ENCODE data around the gene SDCCAG8.

Gene SDCCAG8

DNA sequence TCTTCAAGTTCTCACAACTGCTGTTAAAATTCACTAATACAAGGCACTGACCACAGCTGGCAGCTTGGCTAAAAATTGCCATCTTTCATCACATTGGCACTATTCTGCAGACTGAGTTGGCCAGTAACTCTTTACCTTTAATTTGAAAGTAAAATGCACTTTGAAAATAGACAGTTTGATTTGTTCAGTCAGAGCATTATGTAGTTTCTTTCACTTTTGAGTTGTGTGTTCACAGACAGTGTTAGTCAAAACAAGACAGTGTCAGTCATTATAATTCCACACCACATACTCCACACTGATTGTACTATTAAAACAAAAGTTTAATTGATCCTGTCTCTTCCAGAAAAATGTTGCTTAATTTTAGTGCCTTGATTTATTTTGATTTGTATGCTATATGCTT, 160.7 kb downstream of the SDCCAG8 start:
- no peak for FAIRE-seq
- DNase-seq (ENCODE audit: low spot score) = no peak

GRCh38 chr1:243420016-243420945, 164.4 kb downstream of the SDCCAG8 start:
- no peak for FAIRE-seq
- no peak for DNase-seq (ENCODE audit: low spot score)

GRCh38 chr1:243420946-243421685, 165.3 kb downstream of the SDCCAG8 start:
- DNase-seq (ENCODE audit: low spot score) = peak; percentile 17
- no peak for FAIRE-seq

DNA sequence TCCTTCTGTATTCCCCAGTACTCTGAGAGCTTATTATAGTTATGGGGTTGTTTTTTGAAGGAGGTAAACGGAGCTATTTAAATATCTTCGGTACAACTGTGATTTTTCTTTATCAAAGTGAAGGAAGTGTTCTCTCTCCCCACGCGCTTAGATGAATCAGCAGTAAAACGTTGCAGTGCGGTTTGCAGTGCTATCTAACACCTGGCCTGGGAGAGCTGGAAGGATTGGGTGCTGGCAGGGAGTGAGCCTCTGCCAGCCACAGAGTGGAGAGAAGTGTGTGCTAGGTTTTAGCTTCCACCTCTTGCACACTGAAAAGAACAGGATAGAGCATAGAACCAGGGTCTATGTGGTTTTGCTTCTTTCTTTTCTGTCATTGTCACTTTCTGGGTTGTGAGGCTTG, 165.9 kb downstream of the SDCCAG8 start:
- peak; percentile 83 for DNase-seq (ENCODE audit: low spot score)

DNA sequence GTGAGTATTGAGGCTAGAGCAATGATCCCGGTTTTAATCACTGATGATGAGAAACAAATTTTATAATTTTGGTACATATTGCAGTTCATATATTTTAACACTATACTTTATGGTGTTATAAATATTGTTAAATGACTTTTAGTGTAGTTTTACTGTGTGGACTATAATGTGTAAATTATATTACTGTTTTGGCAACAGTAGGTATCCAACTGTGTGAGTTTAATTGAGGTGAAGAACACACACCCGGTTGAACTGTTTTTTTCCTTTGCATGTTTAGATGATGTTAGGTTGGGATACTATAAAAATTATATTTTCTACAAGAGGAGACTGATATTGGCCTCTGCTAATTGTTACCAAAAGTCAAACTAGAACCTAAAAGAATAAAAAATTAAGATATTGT, 166.5 kb downstream of the SDCCAG8 start:
- DNase-seq (ENCODE audit: low spot score) = no peak
- no peak for FAIRE-seq

More for the DNA sequence above, 165.9 kb downstream of the SDCCAG8 start:
- FAIRE-seq = no peak

GRCh38 chr1:243428084-243428483, 172.2 kb downstream of the SDCCAG8 start:
- no peak for DNase-seq (ENCODE audit: low spot score)
- FAIRE-seq = no peak

GRCh38 chr1:243428617-243429342, 172.9 kb downstream of the SDCCAG8 start:
- no peak for DNase-seq (ENCODE audit: low spot score)
- FAIRE-seq = no peak

GRCh38 chr1:243431591-243431990, 175.8 kb downstream of the SDCCAG8 start:
- FAIRE-seq = no peak
- DNase-seq (ENCODE audit: low spot score) = no peak

DNA sequence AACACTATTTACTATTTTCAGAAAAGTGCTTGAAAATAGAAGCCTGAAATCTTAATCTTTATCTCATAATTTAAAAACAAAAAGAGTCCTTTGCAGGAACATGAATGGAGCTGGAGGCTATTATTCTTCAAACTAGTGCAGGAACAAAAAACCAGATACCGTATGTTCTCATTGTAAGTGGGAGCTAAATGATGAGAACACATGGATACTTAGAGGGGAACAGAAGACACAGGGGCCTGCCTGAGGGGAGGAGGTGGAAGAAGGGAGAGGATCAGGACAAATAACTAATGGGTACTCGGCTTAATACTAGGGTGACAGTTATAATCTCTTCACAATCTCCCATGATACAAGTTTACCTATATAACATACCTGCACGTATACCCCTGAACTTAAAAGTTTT, 176.3 kb downstream of the SDCCAG8 start:
- FAIRE-seq (no peak), DNase-seq (ENCODE audit: low spot score) (no peak)

GRCh38 chr1:243433737-243434370, 178.0 kb downstream of the SDCCAG8 start:
- DNase-seq (ENCODE audit: low spot score) = no peak
- FAIRE-seq = no peak

- DNase-seq (ENCODE audit: low spot score) (no peak), FAIRE-seq (no peak)
Observed at GRCh38 chr1:243434594-243434993, 178.8 kb downstream of the SDCCAG8 start.

- FAIRE-seq = no peak
Observed at GRCh38 chr1:243435836-243436235, 180.0 kb downstream of the SDCCAG8 start.

GRCh38 chr1:243438146-243438545, 182.3 kb downstream of the SDCCAG8 start:
- FAIRE-seq = no peak

More at GRCh38 chr1:243435836-243436235, 180.0 kb downstream of the SDCCAG8 start:
- DNase-seq (ENCODE audit: low spot score) = no peak

DNA sequence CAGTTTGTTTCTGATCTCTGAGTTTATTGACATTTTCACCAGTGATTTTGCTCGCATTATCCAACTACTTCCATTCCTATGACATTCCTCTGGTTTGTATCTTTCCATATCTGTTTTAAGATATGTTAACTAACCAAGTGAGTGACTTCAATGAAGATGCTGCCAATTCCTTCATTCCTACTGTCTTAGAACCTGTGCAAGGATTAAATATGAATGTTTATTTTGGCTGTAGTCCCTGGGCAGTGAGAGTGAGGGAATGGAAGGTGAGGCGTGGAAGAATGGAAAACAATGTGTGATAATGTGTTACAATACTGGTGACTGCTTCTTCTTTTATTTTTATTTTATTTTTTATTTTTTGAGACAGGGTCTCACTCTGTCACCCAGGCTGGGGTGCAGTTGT, 183.0 kb downstream of the SDCCAG8 start:
- DNase-seq (ENCODE audit: low spot score) (no peak), FAIRE-seq (no peak)

More at GRCh38 chr1:243438146-243438545, 182.3 kb downstream of the SDCCAG8 start:
- no peak for DNase-seq (ENCODE audit: low spot score)

GRCh38 chr1:243440406-243440805, 184.6 kb downstream of the SDCCAG8 start:
- no peak for FAIRE-seq

DNA sequence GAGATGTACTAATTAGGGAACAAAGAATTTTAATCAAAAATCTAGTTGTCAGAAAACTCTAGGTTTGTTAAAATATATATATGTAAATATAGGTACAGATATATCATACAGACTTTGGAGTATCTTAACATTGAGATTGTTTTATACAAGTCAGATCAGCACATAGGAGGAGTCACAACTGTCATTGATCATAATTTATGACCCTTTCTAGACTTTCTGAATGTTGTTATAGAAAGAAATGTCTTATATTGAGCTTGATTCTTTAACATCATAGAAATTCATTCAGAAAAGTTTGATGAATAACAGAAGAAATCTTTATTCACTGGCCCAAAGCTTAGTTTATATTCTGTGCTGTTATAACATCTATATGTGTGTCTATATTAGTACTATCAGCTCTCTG, 185.8 kb downstream of the SDCCAG8 start:
- DNase-seq (ENCODE audit: low spot score) (no peak), FAIRE-seq (no peak)

More at GRCh38 chr1:243440406-243440805, 184.6 kb downstream of the SDCCAG8 start:
- no peak for DNase-seq (ENCODE audit: low spot score)

- DNase-seq (ENCODE audit: low spot score) = no peak
Observed at GRCh38 chr1:243443557-243443956, 187.7 kb downstream of the SDCCAG8 start.

GRCh38 chr1:243447347-243447746, 191.5 kb downstream of the SDCCAG8 start:
- DNase-seq (ENCODE audit: low spot score) (no peak), FAIRE-seq (no peak)

More at GRCh38 chr1:243443557-243443956, 187.7 kb downstream of the SDCCAG8 start:
- no peak for FAIRE-seq

- DNase-seq (ENCODE audit: low spot score) (no peak), FAIRE-seq (no peak)
Observed at GRCh38 chr1:243447844-243448243, 192.0 kb downstream of the SDCCAG8 start.

GRCh38 chr1:243449373-243449772, 193.5 kb downstream of the SDCCAG8 start:
- FAIRE-seq (no peak), DNase-seq (ENCODE audit: low spot score) (no peak)

DNA sequence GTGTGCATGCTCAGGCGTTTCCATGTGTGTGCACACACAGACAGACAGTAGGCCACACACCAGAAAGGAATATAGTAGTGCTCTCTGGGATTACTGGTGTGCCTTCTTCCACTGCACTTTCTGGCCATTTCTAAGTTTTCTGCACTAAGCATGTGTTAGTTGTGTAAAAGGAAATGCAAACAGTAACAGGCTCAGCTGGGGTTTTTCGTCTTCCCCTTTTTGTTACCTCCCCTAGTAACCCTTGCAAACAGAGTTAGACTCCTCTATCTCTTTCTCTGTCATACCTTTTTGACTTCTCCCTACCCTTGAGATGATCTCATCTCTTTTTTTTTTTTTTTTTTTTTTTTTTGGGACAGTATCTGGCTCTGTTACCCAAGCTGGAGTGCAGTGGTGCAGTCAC, 196.3 kb downstream of the SDCCAG8 start:
- DNase-seq (ENCODE audit: low spot score) = no peak

More for the DNA sequence above, 196.3 kb downstream of the SDCCAG8 start:
- no peak for FAIRE-seq
